Measurements from ENCODE around the gene NBPF11.
"Not testable (repeated sequence)": the region's sequence is repeated elsewhere in the genome, so short reads cannot be mapped to it uniquely, and the experiment has no call there.

- TF ChIP-seq EP300, POLR2A, POLR2AphosphoS5 (IDR thresholded peaks at IDR 0.05): not testable (repeated sequence)
- TF ChIP-seq, protein P1, sequence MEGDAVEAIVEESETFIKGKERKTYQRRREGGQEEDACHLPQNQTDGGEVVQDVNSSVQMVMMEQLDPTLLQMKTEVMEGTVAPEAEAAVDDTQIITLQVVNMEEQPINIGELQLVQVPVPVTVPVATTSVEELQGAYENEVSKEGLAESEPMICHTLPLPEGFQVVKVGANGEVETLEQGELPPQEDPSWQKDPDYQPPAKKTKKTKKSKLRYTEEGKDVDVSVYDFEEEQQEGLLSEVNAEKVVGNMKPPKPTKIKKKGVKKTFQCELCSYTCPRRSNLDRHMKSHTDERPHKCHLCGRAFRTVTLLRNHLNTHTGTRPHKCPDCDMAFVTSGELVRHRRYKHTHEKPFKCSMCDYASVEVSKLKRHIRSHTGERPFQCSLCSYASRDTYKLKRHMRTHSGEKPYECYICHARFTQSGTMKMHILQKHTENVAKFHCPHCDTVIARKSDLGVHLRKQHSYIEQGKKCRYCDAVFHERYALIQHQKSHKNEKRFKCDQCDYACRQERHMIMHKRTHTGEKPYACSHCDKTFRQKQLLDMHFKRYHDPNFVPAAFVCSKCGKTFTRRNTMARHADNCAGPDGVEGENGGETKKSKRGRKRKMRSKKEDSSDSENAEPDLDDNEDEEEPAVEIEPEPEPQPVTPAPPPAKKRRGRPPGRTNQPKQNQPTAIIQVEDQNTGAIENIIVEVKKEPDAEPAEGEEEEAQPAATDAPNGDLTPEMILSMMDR (IDR thresholded peaks at IDR 0.05): not testable (repeated sequence)
Measured at GRCh38 chr1:148068201-148068600, 83.9 kb downstream of the NBPF11 start.
